SK-N-SH (cell line): ENCODE results near the gene PON3. TPM values are rescaled to one million over a fixed set of nuclear protein-coding genes. Genes with fewer than 3 reads are reported as not detected.

ENCODE experiments used
- CTCF ChIA-PET: fragments of 300-600, 350-600 bp; formaldehyde crosslinking; extraction: SDS; loops from one replicate; lab custom pipeline; 2021; lab: Yijun Ruan, JAX
- POLR2A ChIA-PET: fragments of 350-600 bp; sonication (Branson Sonifier 250); formaldehyde crosslinking; extraction: SDS; loops from one replicate; lab custom pipeline; 2020; ENCODE audit warnings: antibody characterized with exemption, inconsistent platforms; lab: Yijun Ruan, JAX
- DNase-seq: peaks from one replicate; pipeline ENCODE4 v3.0.0; 2012
- H2AFZ ChIP-seq: fragments of 200-600 bp; sonication (generic); 2 replicates; pipeline ENCODE4 v1.8.1; 2016; ENCODE audit warnings: antibody characterized with exemption, mild to moderate bottlenecking, low read depth
- H3F3A ChIP-seq: fragments of 200-600 bp; sonication (generic); replicated peaks from 2 replicates; pipeline ENCODE3; 2016; ENCODE audit warnings: antibody characterized with exemption, mild to moderate bottlenecking; ENCODE audit not compliant: insufficient read depth
- H3K27ac ChIP-seq, 2 experiments: fragments of 200-500 bp in 1 of 2; fragments of 200-600 bp in 1 of 2; sonication (Bioruptor generic) in 1 of 2; sonication (generic), shearing (Covaris generic) in 1 of 2; 2 replicates each; pipeline versions ENCODE4 v1.5.1 to v1.6.1; 2014 to 2016; ENCODE audit warnings: low read depth in 2 of 2, inconsistent platforms in 1 of 2, low read length in 1 of 2, mild to moderate bottlenecking in 1 of 2, mixed read lengths in 1 of 2
- H3K27me3 ChIP-seq: fragments of 200-600 bp; sonication (generic), shearing (Covaris generic); 2 replicates; pipeline ENCODE4 v1.6.1; 2016; ENCODE audit warnings: mixed run types; ENCODE audit not compliant: insufficient read depth
- H3K36me3 ChIP-seq, 2 experiments: fragments of 200-500 bp in 1 of 2; fragments of 200-600 bp in 1 of 2; sonication (Bioruptor generic) in 1 of 2; sonication (generic) in 1 of 2; replicated peaks in 1 of 2; 2 replicates each; pipeline versions ENCODE3 to v1.5.1; 2014 to 2016; ENCODE audit warnings: low read length in 1 of 2, mild to moderate bottlenecking in 1 of 2; ENCODE audit not compliant: insufficient read depth in 2 of 2, control insufficient read depth in 1 of 2
- H3K4me1 ChIP-seq, 2 experiments: fragments of 200-500 bp in 1 of 2; fragments of 200-600 bp in 1 of 2; sonication (Bioruptor generic) in 1 of 2; sonication (generic), shearing (Covaris generic) in 1 of 2; 2 replicates each; pipeline versions ENCODE4 v1.5.1 to v1.6.1; 2014 to 2016; ENCODE audit warnings: low read depth in 1 of 2, low read length in 1 of 2, mixed run types in 1 of 2; ENCODE audit not compliant: insufficient read depth in 2 of 2, control insufficient read depth in 1 of 2
- H3K4me2 ChIP-seq: fragments of 200-600 bp; sonication (generic), shearing (Covaris generic); 2 replicates; pipeline ENCODE4 v1.6.1; 2017; ENCODE audit warnings: mixed run types
- H3K4me3 ChIP-seq, 2 experiments: fragments of 200-500 bp in 1 of 2; fragments of 200-600 bp in 1 of 2; sonication (Bioruptor generic) in 1 of 2; sonication (generic), shearing (Covaris generic) in 1 of 2; 2 replicates each; pipeline versions ENCODE4 v1.5.1 to v1.8.1; 2014 to 2016; ENCODE audit warnings: low read depth in 2 of 2, inconsistent platforms in 1 of 2, low read length in 1 of 2, mild to moderate bottlenecking in 1 of 2, mixed read lengths in 1 of 2, moderate library complexity in 1 of 2
- H3K79me2 ChIP-seq: fragments of 200-600 bp; sonication (generic); 2 replicates; pipeline ENCODE4 v1.8.1; 2017; ENCODE audit warnings: mild to moderate bottlenecking; ENCODE audit not compliant: insufficient read depth
- H3K9ac ChIP-seq: fragments of 200-600 bp; sonication (generic); 2 replicates; pipeline ENCODE4 v1.6.1; 2017; ENCODE audit warnings: mixed run types
- H3K9me2 ChIP-seq: fragments of 200-600 bp; sonication (generic); 2 replicates; pipeline ENCODE4 v1.6.1; 2017; ENCODE audit warnings: mixed run types
- H3K9me3 ChIP-seq: fragments of 200-600 bp; sonication (generic); 2 replicates; pipeline ENCODE4 v1.6.1; 2017; ENCODE audit warnings: mixed run types, mild to moderate bottlenecking, moderate library complexity
- H4K20me1 ChIP-seq: fragments of 200-600 bp; sonication (generic); 2 replicates; pipeline ENCODE4 v1.6.1; 2017; ENCODE audit warnings: mild to moderate bottlenecking, mixed run types; ENCODE audit not compliant: insufficient read depth
- CHD2 ChIP-seq: fragments of 150-350 bp; IDR thresholded peaks from 2 replicates; pipeline ENCODE4 v1.6.1; 2018; ENCODE audit warnings: low read length; ENCODE audit not compliant: partially characterized antibody
- ELF1 ChIP-seq: IDR thresholded peaks from 2 replicates; pipeline ENCODE4 v1.4.0; 2012
- FOSL2 ChIP-seq: IDR thresholded peaks from 2 replicates; pipeline ENCODE4 v1.4.0; 2012; ENCODE audit warnings: low read depth, mild to moderate bottlenecking, moderate library complexity, borderline replicate concordance
- FOXM1 ChIP-seq: IDR thresholded peaks from 2 replicates; pipeline ENCODE4 v1.4.0; 2012; ENCODE audit warnings: low read depth, mild to moderate bottlenecking
- GABPA ChIP-seq: IDR thresholded peaks from 2 replicates; pipeline ENCODE4 v1.4.0; 2012; ENCODE audit warnings: low read depth, mild to moderate bottlenecking
- MEF2A ChIP-seq: IDR thresholded peaks from 2 replicates; pipeline ENCODE4 v1.4.0; 2012; ENCODE audit warnings: low read depth, borderline replicate concordance
- NFIC ChIP-seq: IDR thresholded peaks from 2 replicates; pipeline ENCODE4 v1.4.0; 2012; ENCODE audit warnings: borderline replicate concordance
- NRF1 ChIP-seq: IDR thresholded peaks from 2 replicates; pipeline ENCODE4 v1.6.1; 2012; ENCODE audit warnings: low read depth, mild to moderate bottlenecking, low read length
- RXRA ChIP-seq: IDR thresholded peaks from 2 replicates; pipeline ENCODE4 v1.4.0; 2012; ENCODE audit warnings: low read depth, mild to moderate bottlenecking, borderline replicate concordance
- SIN3A ChIP-seq: IDR thresholded peaks from 2 replicates; pipeline ENCODE4 v1.6.1; 2012; ENCODE audit warnings: low read depth, mild to moderate bottlenecking, low read length, moderate library complexity, borderline replicate concordance
- TAF1 ChIP-seq: IDR thresholded peaks from 2 replicates; pipeline ENCODE4 v1.6.1; 2012; ENCODE audit warnings: low read depth, mild to moderate bottlenecking, low read length, moderate library complexity, borderline replicate concordance
- TCF12 ChIP-seq: IDR thresholded peaks from 2 replicates; pipeline ENCODE4 v1.4.0; 2012
- TEAD4 ChIP-seq: IDR thresholded peaks from 2 replicates; pipeline ENCODE4 v1.4.0; 2012; ENCODE audit warnings: mild to moderate bottlenecking, borderline replicate concordance; ENCODE audit not compliant: insufficient read depth
- YY1 ChIP-seq: IDR thresholded peaks from 2 replicates; pipeline ENCODE4 v1.4.0; 2012; ENCODE audit warnings: low read depth, mild to moderate bottlenecking
- WGBS: methylation state at CpG from one replicate; pipeline ENCODE4 v1.1.6; 2017; ENCODE audit warnings: low lambda C conversion rate; 5-methylcytosine and 5-hydroxymethylcytosine counted together
- polyA plus RNA-seq, 3 experiments: library from polyadenylated mRNA; depleted of rRNA; stranded (reverse); fragments of >200 nt; gene quantifications; 2 replicates each; pipeline ENCODE4 v1.2.3, GENCODE V29; 2012
- TF ChIP-seq, protein P1 (sequence below): IDR thresholded peaks from 2 replicates; pipeline ENCODE4 v1.6.1; 2012; ENCODE audit warnings: mild to moderate bottlenecking, low read depth, low read length, moderate library complexity
- TF ChIP-seq, protein P2 (sequence below): IDR thresholded peaks from 2 replicates; pipeline ENCODE4 v1.4.0; 2012; ENCODE audit warnings: low read depth, borderline replicate concordance
- TF ChIP-seq, protein P3 (sequence below): fragments of 150-350 bp; IDR thresholded peaks from 2 replicates; pipeline ENCODE4 v1.6.1; 2016; ENCODE audit warnings: mild to moderate bottlenecking, low read depth, low read length
- TF ChIP-seq, protein P4 (sequence below): fragments of 200-600 bp; sonication (generic); IDR thresholded peaks from 2 replicates; pipeline ENCODE4 v1.6.1; 2017; ENCODE audit warnings: antibody characterized with exemption, mild to moderate bottlenecking, moderate library complexity

The PON3 gene
- polyA plus RNA-seq, 1 of the 3 experiments (the other 2 are of a cell fraction) = not detected

DNA sequence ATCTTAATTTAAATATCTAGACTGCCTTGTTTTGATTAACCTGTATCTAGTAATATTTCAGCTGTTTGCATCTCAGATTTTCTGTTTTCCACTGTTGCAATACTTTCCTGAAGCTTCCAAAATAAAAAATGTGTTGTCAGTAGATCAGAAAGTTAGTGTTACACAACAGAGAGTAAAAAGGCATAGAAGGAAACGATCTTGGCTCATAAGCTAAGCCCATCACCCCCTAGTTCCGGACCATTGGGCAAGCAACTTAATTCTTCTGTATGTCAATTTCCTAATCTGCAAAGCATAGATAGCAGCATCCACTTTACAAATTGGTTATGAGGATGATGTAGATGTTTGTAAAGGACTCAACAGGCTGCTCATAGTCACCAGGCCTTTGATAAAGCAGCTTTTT lies 4.4 kb downstream of the PON3 start:
- Histone ChIP-seq H3K27me3 (no peaks in the 10 kb centered on the region), H3K36me3 (no peaks in the 10 kb centered on the region), H4K20me1 (no peaks in the 10 kb centered on the region), H3K4me3 (no peak overlapping the region), H3K4me1 (no peaks in the 10 kb centered on the region), H2AFZ (no peak overlapping the region), H3K9me3 (no peaks in the 10 kb centered on the region), H3K9ac (no peak overlapping the region), H3K4me2 (no peak overlapping the region), H3K27ac (no peak overlapping the region), H3K9me2 (no peaks in the 10 kb centered on the region), H3K79me2 (no peaks in the 10 kb centered on the region), H3F3A (no peaks in the 10 kb centered on the region)
- POLR2A ChIA-PET = no interaction called here
- 29% methylated on average over 2 of the region's 2 CpGs for WGBS
- no peak for DNase-seq
- CTCF ChIA-PET = interaction anchor here (0.8 to 1.5 kb wide), 3 partner anchors 20 to 85 kb away, joined by 3 to 4 read pairs (median 3); no protein-coding TSS in a partner anchor
- TF ChIP-seq, protein P1, sequence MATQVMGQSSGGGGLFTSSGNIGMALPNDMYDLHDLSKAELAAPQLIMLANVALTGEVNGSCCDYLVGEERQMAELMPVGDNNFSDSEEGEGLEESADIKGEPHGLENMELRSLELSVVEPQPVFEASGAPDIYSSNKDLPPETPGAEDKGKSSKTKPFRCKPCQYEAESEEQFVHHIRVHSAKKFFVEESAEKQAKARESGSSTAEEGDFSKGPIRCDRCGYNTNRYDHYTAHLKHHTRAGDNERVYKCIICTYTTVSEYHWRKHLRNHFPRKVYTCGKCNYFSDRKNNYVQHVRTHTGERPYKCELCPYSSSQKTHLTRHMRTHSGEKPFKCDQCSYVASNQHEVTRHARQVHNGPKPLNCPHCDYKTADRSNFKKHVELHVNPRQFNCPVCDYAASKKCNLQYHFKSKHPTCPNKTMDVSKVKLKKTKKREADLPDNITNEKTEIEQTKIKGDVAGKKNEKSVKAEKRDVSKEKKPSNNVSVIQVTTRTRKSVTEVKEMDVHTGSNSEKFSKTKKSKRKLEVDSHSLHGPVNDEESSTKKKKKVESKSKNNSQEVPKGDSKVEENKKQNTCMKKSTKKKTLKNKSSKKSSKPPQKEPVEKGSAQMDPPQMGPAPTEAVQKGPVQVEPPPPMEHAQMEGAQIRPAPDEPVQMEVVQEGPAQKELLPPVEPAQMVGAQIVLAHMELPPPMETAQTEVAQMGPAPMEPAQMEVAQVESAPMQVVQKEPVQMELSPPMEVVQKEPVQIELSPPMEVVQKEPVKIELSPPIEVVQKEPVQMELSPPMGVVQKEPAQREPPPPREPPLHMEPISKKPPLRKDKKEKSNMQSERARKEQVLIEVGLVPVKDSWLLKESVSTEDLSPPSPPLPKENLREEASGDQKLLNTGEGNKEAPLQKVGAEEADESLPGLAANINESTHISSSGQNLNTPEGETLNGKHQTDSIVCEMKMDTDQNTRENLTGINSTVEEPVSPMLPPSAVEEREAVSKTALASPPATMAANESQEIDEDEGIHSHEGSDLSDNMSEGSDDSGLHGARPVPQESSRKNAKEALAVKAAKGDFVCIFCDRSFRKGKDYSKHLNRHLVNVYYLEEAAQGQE = no peak
- TF ChIP-seq TEAD4 = no peak
- TF ChIP-seq, protein P2, sequence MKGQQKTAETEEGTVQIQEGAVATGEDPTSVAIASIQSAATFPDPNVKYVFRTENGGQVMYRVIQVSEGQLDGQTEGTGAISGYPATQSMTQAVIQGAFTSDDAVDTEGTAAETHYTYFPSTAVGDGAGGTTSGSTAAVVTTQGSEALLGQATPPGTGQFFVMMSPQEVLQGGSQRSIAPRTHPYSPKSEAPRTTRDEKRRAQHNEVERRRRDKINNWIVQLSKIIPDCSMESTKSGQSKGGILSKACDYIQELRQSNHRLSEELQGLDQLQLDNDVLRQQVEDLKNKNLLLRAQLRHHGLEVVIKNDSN = no peak
- no peak for TF ChIP-seq GABPA
- TF ChIP-seq ELF1 = no peak
- TF ChIP-seq TAF1 = no peak
- TF ChIP-seq YY1 = no peak
- TF ChIP-seq SIN3A = no peak
- TF ChIP-seq MEF2A = no peak
- no peak for TF ChIP-seq CHD2
- TF ChIP-seq TCF12 = no peak
- TF ChIP-seq FOSL2 = no peak
- no peak for TF ChIP-seq FOXM1
- TF ChIP-seq NRF1 = no peak
- TF ChIP-seq, protein P3, sequence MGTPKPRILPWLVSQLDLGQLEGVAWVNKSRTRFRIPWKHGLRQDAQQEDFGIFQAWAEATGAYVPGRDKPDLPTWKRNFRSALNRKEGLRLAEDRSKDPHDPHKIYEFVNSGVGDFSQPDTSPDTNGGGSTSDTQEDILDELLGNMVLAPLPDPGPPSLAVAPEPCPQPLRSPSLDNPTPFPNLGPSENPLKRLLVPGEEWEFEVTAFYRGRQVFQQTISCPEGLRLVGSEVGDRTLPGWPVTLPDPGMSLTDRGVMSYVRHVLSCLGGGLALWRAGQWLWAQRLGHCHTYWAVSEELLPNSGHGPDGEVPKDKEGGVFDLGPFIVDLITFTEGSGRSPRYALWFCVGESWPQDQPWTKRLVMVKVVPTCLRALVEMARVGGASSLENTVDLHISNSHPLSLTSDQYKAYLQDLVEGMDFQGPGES = no peak
- TF ChIP-seq, protein P4, sequence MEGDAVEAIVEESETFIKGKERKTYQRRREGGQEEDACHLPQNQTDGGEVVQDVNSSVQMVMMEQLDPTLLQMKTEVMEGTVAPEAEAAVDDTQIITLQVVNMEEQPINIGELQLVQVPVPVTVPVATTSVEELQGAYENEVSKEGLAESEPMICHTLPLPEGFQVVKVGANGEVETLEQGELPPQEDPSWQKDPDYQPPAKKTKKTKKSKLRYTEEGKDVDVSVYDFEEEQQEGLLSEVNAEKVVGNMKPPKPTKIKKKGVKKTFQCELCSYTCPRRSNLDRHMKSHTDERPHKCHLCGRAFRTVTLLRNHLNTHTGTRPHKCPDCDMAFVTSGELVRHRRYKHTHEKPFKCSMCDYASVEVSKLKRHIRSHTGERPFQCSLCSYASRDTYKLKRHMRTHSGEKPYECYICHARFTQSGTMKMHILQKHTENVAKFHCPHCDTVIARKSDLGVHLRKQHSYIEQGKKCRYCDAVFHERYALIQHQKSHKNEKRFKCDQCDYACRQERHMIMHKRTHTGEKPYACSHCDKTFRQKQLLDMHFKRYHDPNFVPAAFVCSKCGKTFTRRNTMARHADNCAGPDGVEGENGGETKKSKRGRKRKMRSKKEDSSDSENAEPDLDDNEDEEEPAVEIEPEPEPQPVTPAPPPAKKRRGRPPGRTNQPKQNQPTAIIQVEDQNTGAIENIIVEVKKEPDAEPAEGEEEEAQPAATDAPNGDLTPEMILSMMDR = no peak
- TF ChIP-seq NFIC = no peak
- no peak for TF ChIP-seq RXRA
